Omental fat pad (tissue), 4 donors: ENCODE data around the gene HSD17B8. TPM values are rescaled to one million over a fixed set of nuclear protein-coding genes. Genes with fewer than 3 reads are reported as not detected.

ENCODE experiments used
- ATAC-seq: fragments of 150-250 bp; one replicate; pipeline ENCODE4 v1.9.1; 2016; ENCODE audit warnings: mild to moderate bottlenecking, moderate library complexity; ENCODE audit not compliant: low FRiP score
- DNase-seq: peaks from one replicate; pipeline ENCODE4 v3.0.0-alpha.2; 2019; ENCODE audit warnings: low spot score
- CTCF ChIP-seq, 3 donors: fragments of 450-650 bp; IDR thresholded peaks; one replicate each; pipeline ENCODE4 v1.5.1; 2016 to 2017; ENCODE audit warnings: antibody characterized with exemption in 3 of 3, mild to moderate bottlenecking in 3 of 3, moderate library complexity in 2 of 3
- total RNA-seq, 4 donors: library from RNA; depleted of rRNA; stranded (reverse); fragments of >200 nt; gene quantifications; one replicate each; pipeline ENCODE4 v1.1.0, GENCODE V29; 2016

The HSD17B8 gene
- total RNA-seq, 4 donors from 2014 or later: 6.9 to 13.6 (median 11.0) TPM

DNA sequence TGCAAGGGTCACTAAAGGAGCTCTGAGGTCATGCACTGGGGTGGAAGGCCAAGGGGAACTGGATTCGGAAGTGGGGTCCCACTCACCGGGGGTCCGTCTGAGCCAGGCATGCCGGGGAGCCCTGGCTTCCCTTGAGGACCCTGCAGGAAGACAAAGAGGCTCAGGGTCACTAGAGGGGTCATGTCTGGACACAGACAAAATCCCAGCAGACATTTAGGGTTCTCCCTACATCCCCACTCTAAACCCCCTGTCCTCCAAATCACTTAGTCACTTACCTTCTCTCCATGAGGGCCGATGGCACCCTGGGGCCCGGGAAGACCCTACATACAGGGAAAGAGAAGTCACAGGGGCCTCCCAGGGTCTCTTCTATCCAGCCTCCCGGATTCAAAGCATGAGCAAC is 27.5 kb upstream of the HSD17B8 start:
- no peak for ATAC-seq
- TF ChIP-seq CTCF (IDR thresholded peaks at IDR 0.05): no peak
- no peak for DNase-seq

DNA sequence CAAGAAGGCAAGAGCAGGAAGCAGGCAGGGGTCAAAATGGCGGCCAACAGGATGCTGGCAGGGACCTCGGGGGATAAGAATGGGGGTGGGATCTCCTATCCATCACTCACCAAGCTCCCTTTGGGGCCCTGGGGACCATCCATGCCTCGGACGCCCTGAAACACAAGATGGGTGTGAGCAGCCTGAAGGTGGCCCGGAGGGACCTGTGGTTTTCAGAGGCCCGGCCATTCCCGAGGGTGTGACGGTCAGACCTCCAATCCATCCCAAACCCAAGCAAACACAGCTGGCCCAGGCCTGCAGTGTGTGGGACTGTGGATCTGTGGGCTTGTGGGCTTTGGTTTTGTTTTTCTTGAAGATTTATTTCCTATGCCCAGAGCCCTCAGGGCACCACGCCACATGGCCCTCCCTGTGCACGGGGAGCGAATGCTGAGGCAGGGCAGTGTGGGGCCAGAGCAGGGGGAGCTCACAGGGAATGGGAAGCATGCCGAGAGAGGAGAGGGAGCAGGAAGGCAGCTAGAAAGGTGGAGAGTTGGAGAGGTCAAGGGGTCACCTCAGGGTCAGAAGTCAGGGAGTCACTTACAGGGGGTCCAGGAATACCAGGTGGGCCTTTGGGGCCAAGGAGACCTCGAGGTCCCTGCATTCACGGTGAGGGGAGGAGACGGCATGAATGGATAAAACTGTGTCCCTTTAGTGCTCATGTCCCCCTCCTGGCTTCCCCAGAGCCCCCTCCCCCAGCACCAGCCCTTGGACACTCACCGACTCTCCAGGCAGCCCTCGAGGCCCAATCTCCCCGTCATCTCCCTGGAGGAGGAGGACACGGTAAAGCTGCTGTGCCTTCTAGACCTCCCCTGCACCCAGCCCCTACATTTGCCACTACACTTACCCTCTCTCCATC is 26.7 kb upstream of the HSD17B8 start:
- no peak for DNase-seq
- no peak for ATAC-seq
- no peak for TF ChIP-seq CTCF (IDR thresholded peaks at IDR 0.05)

GRCh38 chr6:33178755-33179475 is 25.5 kb upstream of the HSD17B8 start:
- TF ChIP-seq CTCF (IDR thresholded peaks at IDR 0.05): no peak
- ATAC-seq: no peak
- DNase-seq: no peak

DNA sequence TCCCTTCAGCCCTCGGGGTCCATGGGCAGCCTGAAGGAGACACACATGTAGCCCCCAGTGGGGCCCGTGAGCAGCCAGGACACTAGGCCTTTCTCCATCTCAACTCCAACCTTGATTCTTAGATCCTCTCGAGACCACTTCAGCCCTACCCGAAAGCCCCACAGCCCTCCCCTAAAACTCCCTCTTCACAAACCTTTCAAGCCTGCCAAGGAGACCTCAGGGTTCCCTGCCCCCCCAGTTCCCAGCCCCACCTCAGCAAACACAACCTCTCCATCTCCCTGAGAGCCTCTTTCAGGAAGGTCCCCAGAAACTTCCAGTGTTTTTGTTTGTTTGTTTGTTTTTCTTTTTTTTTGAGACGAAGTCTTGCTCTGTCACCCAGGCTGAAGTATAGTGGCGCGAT is 23.3 kb upstream of the HSD17B8 start:
- no peak for TF ChIP-seq CTCF (IDR thresholded peaks at IDR 0.05)
- no peak for ATAC-seq
- no peak for DNase-seq

DNA sequence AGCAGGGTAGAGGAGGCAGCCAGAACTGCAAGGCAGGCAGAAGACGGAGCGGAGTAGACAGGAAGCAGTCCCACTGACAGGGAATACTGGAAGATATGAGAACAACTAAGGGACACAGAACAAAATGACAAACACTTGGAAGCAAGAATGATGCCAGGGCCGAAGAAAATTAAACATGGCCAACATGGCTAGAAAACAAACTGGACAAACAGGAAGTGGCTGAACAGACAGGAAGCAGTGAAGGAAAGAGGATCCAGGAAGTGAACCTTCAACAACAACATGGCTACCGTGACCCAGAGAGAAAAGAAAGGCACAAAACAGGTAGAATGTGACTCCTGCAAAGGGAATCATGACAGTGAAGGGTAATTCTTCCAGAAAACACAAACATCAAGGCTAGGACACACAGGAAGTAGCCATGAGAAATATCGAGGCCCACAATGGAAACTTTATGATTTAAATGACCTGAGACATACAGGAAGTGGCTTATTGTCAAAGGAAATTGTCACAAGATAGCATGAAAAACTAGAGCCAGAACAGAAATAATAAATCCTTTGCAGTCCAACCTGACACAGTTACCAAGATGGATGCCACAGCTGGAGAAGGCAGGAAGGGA is 21.3 kb upstream of the HSD17B8 start:
- no peak for DNase-seq
- TF ChIP-seq CTCF (IDR thresholded peaks at IDR 0.05): no peak
- ATAC-seq: no peak

GRCh38 chr6:33185190-33185589 is 19.3 kb upstream of the HSD17B8 start:
- DNase-seq: no peak
- ATAC-seq: no peak
- TF ChIP-seq CTCF (IDR thresholded peaks at IDR 0.05): no peak
